Central memory CD4-positive, alpha-beta T cell (primary cell): ENCODE data around the gene TRAPPC5.

Source experiments
- DNase-seq: peaks from one replicate; pipeline ENCODE4 v3.0.0; 2022

Gene TRAPPC5

GRCh38 chr19:7676854-7677253 lies 3.8 kb upstream of the TRAPPC5 start, which contains the start of gene MCEMP1:
MCEMP1 (plus strand) TSS chr19:7677090; CDS start chr19:7677121, 31 bp downstream.
- DNase-seq: no peak

GRCh38 chr19:7677669-7678311 lies 2.8 kb upstream of the TRAPPC5 start:
- DNase-seq: no peak

DNA sequence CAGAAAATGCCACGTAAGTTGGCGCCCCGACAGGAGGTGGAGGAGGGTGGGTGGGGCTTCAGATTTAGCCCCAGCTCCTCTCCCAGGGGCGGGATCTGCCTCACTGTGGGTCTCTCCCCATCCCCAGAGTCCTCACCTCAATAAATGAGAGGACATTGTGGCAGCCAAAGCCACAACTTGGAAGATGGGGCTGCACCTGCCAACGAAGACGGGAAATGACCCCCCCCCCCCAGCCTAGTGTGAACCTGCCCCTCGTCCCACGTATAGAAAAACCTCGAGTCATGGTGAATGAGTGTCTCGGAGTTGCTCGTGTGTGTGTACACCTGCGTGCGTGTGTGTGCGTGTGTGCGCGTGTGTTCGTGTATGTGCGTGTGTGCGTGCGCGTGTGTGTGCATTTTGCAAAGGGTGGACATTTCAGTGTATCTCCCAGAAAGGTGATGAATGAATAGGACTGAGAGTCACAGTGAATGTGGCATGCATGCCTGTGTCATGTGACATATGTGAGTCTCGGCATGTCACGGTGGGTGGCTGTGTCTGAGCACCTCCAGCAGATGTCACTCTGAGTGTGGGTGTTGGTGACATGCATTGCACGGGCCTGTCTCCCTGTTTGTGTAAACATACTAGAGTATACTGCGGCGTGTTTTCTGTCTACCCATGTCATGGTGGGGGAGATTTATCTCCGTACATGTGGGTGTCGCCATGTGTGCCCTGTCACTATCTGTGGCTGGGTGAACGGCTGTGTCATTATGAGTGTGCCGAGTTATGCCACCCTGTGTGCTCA lies 1.5 kb upstream of the TRAPPC5 start:
- DNase-seq: peak; percentile 75

GRCh38 chr19:7679771-7680605 lies 645 bp upstream of the TRAPPC5 start:
- DNase-seq: no peak

DNA sequence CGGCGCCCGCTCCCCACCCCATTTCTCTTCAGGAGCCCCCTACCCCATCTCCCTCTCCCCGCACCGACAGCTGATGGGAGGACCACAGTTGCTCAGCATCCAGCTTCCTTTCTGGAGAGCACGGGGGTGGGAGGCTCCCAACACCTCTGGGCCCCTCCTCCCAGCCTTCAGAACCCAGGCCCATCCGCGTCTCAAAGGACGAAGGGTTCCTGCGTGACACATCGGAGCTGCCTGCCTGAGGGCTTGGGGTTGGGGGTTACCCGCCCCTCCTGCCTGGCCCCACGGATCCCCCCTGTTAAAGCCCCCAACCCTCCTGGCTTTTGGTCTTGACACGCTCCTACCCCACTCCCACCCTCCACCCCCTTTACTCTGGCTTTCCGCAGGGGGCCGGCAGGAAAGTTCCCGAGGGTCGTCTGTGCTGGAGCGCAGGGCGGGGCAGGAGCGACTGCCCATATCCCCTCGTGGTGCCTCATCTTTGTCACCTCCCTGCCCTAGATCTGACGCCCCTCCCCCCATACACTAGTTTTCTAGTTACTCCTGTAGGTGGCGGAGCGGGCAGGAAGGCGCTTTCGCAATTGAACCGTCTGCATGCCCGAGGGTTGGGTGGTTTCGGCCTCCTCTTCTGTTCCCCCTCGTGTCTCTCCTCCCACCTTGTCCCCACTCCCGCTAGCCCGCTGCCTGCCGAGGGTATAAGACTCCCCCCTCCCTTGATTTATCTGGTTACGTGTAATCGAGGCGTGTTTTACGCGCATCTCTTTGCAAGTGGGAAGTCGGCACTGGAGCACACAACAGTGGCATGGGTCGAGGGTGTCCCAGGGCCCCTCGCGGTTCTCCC lies 924 bp downstream of the TRAPPC5 start:
- peak; percentile 81 for DNase-seq

GRCh38 chr19:7682175-7682855 lies 1.7 kb downstream of the TRAPPC5 start:
- no peak for DNase-seq

GRCh38 chr19:7685546-7686445 lies 5.2 kb downstream of the TRAPPC5 start:
- no peak for DNase-seq

DNA sequence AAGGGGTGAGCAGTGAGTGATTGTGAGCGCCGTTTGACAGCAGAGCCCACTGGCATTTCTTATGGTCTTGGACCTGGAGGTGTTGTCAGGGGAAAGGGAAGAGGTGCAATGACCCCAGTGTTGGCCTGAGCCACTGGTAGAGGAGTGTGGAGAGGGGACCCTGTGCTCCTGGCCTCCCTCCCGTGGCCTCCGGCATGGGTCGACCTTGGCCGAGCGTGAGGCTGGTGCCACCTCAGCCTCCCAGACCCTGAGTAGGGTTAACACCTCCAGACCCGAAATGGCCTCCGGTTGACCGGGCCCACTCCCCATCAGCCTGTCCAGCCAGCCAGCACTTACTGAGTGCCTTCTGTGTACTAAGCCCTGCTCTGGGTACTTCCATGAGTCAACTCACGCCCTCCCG lies 6.5 kb downstream of the TRAPPC5 start:
- DNase-seq: no peak

GRCh38 chr19:7689165-7689564 lies 8.5 kb downstream of the TRAPPC5 start:
- no peak for DNase-seq

GRCh38 chr19:7690779-7691258 lies 10.2 kb downstream of the TRAPPC5 start:
- no peak for DNase-seq

GRCh38 chr19:7691497-7691896 lies 10.9 kb downstream of the TRAPPC5 start:
- no peak for DNase-seq

GRCh38 chr19:7692417-7693088 lies 11.9 kb downstream of the TRAPPC5 start:
- DNase-seq: peak; percentile 33

- DNase-seq: no peak
These were observed 13.9 kb downstream of the TRAPPC5 start for GRCh38 chr19:7694499-7694898.

DNA sequence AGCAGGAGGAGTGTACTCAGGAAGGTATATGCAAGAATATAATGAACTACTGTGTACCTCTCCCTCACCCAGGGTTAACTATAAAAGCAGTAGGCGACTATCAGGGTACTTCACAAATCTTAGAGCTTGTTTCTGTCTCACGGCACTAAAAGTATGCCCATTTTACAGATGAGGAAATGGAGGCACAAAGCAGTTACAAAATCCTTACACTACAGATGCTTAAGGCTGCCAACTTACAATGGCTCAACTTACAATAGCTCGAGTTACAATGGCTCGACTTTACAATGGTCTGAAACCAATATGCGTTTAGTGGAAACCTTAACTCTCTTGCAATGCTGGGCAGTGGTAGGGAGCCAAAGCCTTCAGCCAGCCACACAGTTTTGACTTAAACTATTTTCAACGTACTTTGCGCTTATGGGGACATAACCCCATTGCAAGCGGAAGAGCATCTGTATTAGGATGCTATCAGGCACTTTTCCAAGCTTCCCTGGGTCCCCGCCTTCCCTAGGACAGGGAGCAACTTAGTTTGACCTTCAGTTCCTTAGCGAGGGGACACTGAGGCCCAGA lies 17.2 kb downstream of the TRAPPC5 start:
- no peak for DNase-seq

GRCh38 chr19:7698583-7698982 lies 17.9 kb downstream of the TRAPPC5 start:
- no peak for DNase-seq

DNA sequence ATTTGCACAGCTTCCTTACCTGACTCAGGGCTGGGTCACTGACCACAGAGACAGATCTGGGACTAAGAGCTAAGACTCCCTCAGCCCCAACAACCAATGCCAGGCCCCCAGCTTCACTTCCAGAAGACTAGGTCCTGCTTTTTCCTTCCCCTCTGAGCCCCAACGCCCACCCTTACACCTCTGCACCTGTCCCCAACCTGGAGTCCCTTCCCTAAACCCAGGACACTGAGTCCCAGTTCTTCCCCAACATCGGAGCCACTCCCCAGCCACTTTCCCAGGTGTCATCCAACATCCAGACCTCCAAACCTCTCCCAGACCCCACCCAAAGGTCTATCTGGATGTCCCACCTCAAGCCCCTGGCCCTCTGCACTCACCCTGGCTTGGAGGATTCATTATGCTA lies 18.4 kb downstream of the TRAPPC5 start:
- DNase-seq: no peak

GRCh38 chr19:7699417-7700401 lies 19.1 kb downstream of the TRAPPC5 start:
- no peak for DNase-seq

DNA sequence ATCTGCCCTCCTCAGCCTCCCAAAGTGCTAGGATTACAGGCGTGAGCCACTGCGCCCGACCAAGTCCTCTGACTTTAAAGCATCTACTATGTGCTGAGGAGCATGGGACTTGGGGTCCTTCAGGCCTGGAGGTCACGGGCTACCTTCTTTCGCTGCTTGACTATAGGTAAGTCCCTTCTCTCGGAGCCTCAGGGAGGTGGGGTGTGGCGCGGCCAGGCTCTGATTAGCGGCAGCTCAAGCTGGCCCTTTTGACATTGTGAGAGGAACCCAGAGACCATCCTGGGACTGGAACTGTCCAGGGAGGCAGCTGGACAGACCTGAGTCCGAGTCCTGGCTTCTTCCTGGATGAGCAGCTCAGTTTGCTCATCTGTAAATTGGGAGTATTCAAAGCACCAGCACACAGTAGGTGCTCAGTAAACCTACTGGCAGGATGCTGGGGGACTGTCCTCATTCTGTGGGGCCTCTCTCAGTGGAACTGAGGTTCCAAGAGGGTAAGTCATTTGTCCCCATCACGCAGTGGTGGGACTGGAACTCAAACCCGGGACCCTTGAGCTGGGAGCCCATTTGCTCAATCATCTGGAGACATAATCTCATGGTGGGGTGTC lies 20.5 kb downstream of the TRAPPC5 start:
- DNase-seq: no peak
